Stimulated activated CD4-positive, alpha-beta T cell treated with anti-CD3 and anti-CD28 coated beads, Interleukin-1b, Interleukin-23, amount 100 ng/mL, for 24 hours (primary cell): Measurements from ENCODE around the gene CABP5.

Source experiments
- DNase-seq, 4 experiments: peaks; one replicate each; pipeline ENCODE4 v3.0.0-alpha.2; 2020; ENCODE audit warnings: low read depth in 4 of 4, low spot score in 1 of 4

The CABP5 gene

GRCh38 chr19:48033604-48034003 lies 10.3 kb downstream of the CABP5 start:
- DNase-seq: no peak

GRCh38 chr19:48030073-48030472 lies 13.8 kb downstream of the CABP5 start:
- DNase-seq: no peak

GRCh38 chr19:48029431-48029830 lies 14.4 kb downstream of the CABP5 start:
- DNase-seq: no peak

GRCh38 chr19:48025480-48025879 lies 18.4 kb downstream of the CABP5 start:
- DNase-seq: no peak

GRCh38 chr19:48023518-48023917 lies 20.4 kb downstream of the CABP5 start:
- DNase-seq: no peak

- DNase-seq: no peak
Measured at GRCh38 chr19:48023011-48023410, 20.9 kb downstream of the CABP5 start.

- DNase-seq: no peak
Measured at GRCh38 chr19:48020686-48021085, 23.2 kb downstream of the CABP5 start.

GRCh38 chr19:48010932-48011758 lies 32.7 kb downstream of the CABP5 start:
- no peak for DNase-seq

- DNase-seq: no peak
Measured at GRCh38 chr19:48006762-48007161, 37.1 kb downstream of the CABP5 start.

- DNase-seq: no peak
Measured at GRCh38 chr19:48004236-48004635, 39.6 kb downstream of the CABP5 start.

GRCh38 chr19:48000846-48001245 lies 43.0 kb downstream of the CABP5 start:
- DNase-seq: no peak

- DNase-seq: no peak
Measured at GRCh38 chr19:47998800-47999199, 45.1 kb downstream of the CABP5 start.

- no peak for DNase-seq
Measured at GRCh38 chr19:47996230-47996727, 47.6 kb downstream of the CABP5 start.

GRCh38 chr19:47994209-47994802 lies 49.6 kb downstream of the CABP5 start, which contains the start of gene ELSPBP1:
TSS of gene ELSPBP1 (plus strand) at chr19:47994632. CDS start at chr19:48008668, 14,036 bp downstream.
- DNase-seq: no peak

- no peak for DNase-seq
Measured at GRCh38 chr19:47992070-47992469, 51.8 kb downstream of the CABP5 start, which contains the start of gene BSPH1. TSS of gene BSPH1 (minus strand) at chr19:47992170. CDS start at chr19:47992081, 89 bp downstream.

- no peak for DNase-seq
Measured at GRCh38 chr19:47991191-47991808, 52.6 kb downstream of the CABP5 start.
